Measurements from ENCODE around the gene MAP3K20. TPM values are rescaled to one million over a fixed set of nuclear protein-coding genes. Genes with fewer than 3 reads are reported as not detected.

Gene MAP3K20
- total RNA-seq, 1 donor from 2014 or later = 466 TPM

DNA sequence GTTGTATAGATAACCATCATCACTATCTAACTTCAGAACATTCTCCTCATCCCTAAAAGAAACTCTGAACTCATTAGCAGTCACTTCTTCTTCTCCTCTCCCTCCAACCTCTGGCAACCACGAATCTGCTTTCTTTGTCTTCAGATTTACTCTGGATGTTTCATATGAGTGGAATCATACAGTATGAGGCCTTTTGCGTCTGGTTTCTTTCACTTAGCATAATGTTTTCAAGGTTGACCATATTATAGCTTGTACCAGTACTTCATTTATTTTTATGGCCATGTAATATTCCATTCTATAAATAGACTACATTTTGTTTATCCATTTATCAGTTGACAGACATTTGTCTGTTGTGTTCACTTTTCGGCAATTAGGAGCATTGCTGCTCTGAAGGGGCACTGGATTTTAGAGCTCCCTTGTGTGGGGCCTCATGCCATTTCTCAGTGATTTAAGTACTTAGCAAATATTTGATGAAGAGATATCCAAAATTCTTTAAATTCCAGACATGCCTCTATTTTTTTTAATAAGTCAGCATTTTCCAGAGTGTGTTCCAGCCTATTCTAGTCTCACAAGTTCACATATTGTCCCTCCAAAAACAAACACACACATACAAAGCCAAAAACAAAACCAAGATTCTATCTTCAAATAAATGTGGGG lies 22.5 kb upstream of the MAP3K20 start:
- no peaks in the 10 kb centered on the region for H3K9me3 ChIP-seq (replicated peaks)
- H3K27ac ChIP-seq (replicated peaks) = no peak overlapping the region
- DNase-seq = no peak
- H3K4me1 ChIP-seq = peaks cover 28% of the 10 kb centered on the region
- H3K4me3 ChIP-seq = no peak overlapping the region
- H3K36me3 ChIP-seq = no peaks in the 10 kb centered on the region
- no peak for TF ChIP-seq CTCF (IDR thresholded peaks at IDR 0.05; ENCODE audit: borderline replicate concordance)
- H3K27me3 ChIP-seq (ENCODE audit: low read depth) = no peaks in the 10 kb centered on the region
- intact Hi-C loops (cut with micrococcal nuclease) = no loop called here

DNA sequence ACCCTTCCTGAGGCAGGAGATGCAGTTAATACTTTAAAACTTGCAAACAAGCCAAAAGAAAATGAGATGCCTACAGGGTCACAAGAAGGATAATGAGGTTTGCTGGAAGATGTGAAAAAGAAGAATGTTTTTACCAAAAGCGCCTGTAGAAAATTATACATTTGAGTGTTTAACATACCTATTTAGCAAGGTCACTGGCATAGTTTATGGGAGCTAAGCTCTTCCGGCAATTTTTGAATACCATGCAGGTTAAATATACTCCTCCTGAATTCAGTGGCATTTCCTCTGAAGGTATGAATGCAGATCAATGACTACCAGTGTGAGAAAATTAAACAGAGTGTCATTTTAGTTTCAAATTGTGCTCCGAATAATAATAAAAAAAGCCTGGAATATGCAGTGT lies 21.2 kb upstream of the MAP3K20 start:
- DNase-seq = no peak
- intact Hi-C loops (cut with micrococcal nuclease) = no loop called here
- no peak overlapping the region for H3K27ac ChIP-seq (replicated peaks)
- H3K9me3 ChIP-seq (replicated peaks) = no peaks in the 10 kb centered on the region
- H3K4me1 ChIP-seq = peaks cover 18% of the 10 kb centered on the region
- TF ChIP-seq CTCF (IDR thresholded peaks at IDR 0.05; ENCODE audit: borderline replicate concordance) = no peak
- no peaks in the 10 kb centered on the region for H3K36me3 ChIP-seq
- H3K4me3 ChIP-seq = no peak overlapping the region
- H3K27me3 ChIP-seq (ENCODE audit: low read depth) = no peaks in the 10 kb centered on the region

- H3K27me3 ChIP-seq (ENCODE audit: low read depth) = no peaks in the 10 kb centered on the region
- no peak for TF ChIP-seq CTCF (IDR thresholded peaks at IDR 0.05; ENCODE audit: borderline replicate concordance)
- no peaks in the 10 kb centered on the region for H3K9me3 ChIP-seq (replicated peaks)
- H3K36me3 ChIP-seq = no peaks in the 10 kb centered on the region
- H3K27ac ChIP-seq (replicated peaks) = peak overlapping the region; percentile 28
- no peak for DNase-seq
- intact Hi-C loops (cut with micrococcal nuclease) = no loop called here
- H3K4me3 ChIP-seq = no peak overlapping the region
- peaks cover 25% of the 10 kb centered on the region for H3K4me1 ChIP-seq
Observed at GRCh38 chr2:173056705-173057364, 18.8 kb upstream of the MAP3K20 start.

DNA sequence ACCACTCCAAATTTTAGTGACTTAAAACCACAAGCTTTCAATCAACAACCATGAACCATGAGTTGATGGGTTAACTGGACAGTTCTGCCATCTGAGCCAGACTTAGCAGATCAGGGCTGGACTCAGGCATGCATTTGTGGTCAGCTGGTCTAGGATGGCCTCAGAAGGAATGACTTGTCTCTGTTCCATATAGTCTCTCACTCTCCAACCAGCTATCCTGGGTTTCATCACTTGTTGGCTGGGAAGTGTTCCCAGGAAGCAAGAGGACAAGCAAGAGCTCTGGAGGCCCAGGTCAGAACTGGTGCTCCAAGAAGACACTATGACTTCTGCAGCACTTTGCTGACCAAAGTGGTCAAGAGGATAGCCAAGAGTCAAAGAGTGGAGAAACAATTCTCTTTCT lies 17.5 kb upstream of the MAP3K20 start:
- no peak for DNase-seq
- Histone ChIP-seq H3K4me3 (no peak overlapping the region), H3K36me3 (no peaks in the 10 kb centered on the region), H3K27ac (replicated peaks) (no peak overlapping the region), H3K27me3 (ENCODE audit: low read depth) (no peaks in the 10 kb centered on the region), H3K4me1 (peaks cover 25% of the 10 kb centered on the region), H3K9me3 (replicated peaks) (no peaks in the 10 kb centered on the region)
- intact Hi-C loops (cut with micrococcal nuclease) = no loop called here
- TF ChIP-seq CTCF (IDR thresholded peaks at IDR 0.05; ENCODE audit: borderline replicate concordance) = no peak

DNA sequence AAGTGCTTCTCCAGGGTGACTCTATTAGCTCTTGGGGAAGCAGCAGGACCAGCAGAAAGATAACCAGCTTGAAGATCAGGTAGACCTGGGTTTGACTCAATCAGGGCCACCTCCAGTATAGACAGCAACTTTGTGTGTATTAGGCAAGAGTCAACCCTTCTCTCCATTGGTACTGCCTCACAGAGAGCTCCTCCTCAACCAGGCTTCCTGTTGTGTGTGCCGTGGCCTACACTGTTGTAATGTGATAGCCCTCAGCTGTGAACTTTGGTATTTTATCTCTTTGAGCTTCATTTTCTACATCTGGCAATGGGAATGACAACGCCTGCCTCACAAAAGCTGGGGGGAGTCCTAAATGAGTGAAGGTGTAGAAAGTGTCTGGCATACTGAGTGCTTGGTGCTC lies 17.0 kb upstream of the MAP3K20 start:
- TF ChIP-seq CTCF (IDR thresholded peaks at IDR 0.05; ENCODE audit: borderline replicate concordance) = no peak
- H3K9me3 ChIP-seq (replicated peaks) = no peaks in the 10 kb centered on the region
- no peaks in the 10 kb centered on the region for H3K36me3 ChIP-seq
- H3K4me1 ChIP-seq = peaks cover 25% of the 10 kb centered on the region
- intact Hi-C loops (cut with micrococcal nuclease) = no loop called here
- no peaks in the 10 kb centered on the region for H3K27me3 ChIP-seq (ENCODE audit: low read depth)
- no peak overlapping the region for H3K4me3 ChIP-seq
- H3K27ac ChIP-seq (replicated peaks) = no peak overlapping the region
- no peak for DNase-seq
